ENCODE measurements around the gene CCDC38.
"Not testable (repeated sequence)": the region's sequence is repeated elsewhere in the genome, so short reads cannot be mapped to it uniquely, and the experiment has no call there.

Gene CCDC38

DNA sequence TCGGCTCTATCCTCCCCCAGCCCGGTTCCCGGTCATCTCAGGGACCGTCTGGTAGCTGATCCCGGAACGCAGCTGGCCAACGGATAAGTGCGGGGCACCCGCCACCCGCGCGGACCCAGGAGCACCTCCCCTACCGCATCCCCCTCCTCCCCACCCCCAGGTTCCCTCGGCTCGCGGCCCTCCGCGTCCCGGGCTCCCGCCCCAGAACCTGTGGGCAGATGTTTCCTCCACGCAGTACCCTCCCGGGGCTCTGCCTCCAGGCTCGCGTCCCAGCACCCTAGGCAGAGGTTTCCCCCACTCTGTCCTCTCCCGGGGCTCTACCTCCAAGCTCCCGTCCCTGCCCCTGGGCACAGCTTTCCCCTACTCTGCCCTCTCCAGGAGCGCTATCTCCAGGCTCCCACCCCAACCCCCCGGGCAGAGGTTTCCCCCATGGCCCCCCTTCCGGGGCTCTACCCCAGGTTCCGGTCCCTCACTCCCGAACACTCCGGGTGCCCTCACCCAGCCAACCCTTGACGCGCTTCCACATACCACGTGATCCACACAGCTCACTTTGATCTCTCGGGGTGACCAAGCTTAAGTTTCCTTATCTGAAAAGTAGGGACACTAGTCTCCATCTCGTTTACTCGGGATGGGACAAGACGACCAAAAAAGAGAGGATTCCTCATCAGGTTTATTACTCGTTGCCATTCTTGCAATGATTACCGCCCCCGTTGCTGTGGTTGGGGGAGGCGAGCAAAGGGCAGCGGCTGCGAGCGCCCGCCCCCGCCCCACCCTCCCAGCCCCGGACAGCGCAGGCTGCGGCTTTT lies at the start of gene CCDC38:
TSS of gene CCDC38 (minus strand) at position 91 of the 806 bp plus-strand sequence. CDS start 6,105 bp downstream, outside the sequence.
- DNase-seq = no peak

DNA sequence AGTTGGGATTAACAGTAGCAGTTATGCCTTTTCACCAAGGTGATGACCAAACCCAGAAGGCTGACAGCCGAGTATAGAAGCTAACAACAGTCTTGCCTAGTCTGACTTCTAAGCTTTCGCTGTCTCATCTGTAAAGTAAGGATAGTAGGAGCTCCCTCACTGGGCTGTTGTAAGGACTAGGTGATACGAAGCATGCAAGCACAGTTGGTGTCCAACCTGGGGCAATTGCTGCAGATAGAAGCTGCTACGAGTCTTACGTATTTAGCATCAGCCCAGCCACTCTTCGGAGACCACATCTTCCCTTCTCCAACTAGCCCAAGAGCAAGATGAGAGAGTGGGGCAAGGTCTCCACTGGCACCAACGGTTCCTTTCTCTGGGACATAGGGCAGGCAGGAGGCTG lies 47.7 kb upstream of the CCDC38 start:
- DNase-seq = no peak

- DNase-seq = no peak
These were observed 47.2 kb upstream of the CCDC38 start for GRCh38 chr12:95989504-95990123.

GRCh38 chr12:95988506-95989275 lies 46.3 kb upstream of the CCDC38 start:
- no peak for DNase-seq

DNA sequence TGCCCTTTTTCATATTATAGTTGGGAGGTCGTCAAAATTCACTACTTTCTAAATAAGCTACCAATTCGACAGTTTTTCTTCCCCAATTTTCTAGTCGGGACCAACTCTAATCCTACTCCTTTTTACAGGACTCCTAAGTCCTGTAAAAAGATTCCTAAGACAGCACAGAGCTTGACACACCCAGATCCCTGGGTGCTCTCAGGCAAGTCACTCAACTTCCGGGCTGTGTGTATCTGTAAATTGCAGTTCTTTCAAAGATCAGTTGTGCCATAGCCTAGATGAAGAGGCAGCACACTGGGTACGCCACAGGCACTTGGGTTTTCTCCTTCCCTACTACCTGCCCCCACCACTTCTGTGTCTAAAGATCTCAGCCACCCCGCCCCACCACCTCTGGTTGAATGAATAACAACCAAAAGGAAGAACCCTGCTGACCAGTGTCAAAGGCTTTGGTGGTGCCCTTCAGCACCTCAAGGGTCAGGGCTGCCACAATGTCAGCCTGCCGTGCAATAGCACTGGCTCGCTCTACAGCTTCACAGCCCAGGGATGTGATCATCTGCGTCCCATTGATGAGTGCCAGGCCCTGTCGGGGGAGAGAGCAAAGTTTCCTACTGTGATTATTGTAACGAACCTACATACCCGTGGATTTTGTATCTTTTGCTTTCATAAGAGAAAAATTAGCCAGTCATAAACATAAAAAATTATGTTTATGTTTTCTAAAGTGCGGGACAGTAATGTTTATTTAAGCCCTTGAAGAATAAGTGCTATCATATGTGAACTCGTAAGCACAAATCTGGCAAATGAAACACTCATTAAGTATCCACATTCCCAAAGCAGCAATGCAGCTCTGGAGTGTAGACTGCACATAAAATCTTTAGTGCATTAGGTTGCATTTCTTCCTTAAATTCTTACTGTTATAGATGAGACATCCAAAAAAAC lies 44.5 kb upstream of the CCDC38 start:
- no peak for DNase-seq

- DNase-seq = no peak
These were observed 42.3 kb upstream of the CCDC38 start for GRCh38 chr12:95984682-95985081.

GRCh38 chr12:95982602-95983001 lies 40.2 kb upstream of the CCDC38 start:
- no peak for DNase-seq

GRCh38 chr12:95980437-95980836 lies 38.0 kb upstream of the CCDC38 start:
- no peak for DNase-seq

- DNase-seq = no peak
These were observed 36.4 kb upstream of the CCDC38 start for GRCh38 chr12:95978774-95979173.

GRCh38 chr12:95978351-95978750 lies 35.9 kb upstream of the CCDC38 start:
- no peak for DNase-seq

DNA sequence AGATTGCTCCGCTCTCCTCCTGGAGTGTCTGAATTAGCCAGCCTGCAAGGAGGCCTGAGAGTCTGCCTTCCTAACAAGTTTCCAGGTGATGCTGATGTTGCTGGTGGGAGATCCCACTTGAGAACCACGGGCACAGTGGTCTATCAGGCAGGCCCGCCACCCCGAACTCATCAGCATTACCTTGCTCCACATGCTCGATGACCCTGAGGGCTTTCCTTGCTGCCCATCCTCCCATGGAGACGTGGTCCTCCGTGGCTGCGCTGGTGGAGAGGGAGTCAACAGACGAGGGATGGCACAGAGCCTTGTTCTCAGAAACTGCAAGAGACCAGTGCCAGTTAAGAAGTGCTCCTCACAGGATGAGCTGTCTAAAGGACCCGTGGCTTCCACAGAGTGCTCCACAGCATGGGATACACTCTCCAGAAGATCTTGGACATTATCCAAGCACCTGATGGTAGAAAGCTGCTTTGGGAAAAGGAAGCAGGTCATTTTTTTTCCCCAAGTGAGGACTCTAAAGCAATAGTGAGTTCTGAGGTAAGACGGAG lies 35.4 kb upstream of the CCDC38 start:
- no peak for DNase-seq

DNA sequence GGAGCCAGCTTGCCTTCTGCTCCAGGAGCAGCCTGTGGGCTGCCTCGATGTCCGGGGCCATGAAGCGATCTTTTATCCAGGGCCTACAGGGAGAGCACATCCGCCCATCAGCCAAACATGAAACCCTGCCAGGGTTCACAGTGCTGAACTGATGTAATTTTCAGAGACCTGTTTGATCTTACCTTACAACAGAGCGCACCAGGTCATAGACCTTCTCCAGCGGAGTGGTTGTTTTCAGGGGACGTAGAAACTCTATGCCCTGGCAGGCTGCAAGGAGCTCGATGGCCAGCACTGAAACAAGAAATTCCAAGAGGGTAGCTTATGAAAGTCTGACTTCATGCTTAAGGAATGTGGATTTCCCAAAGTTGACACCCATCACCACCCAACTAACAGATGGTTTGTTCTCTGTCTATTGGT lies 34.0 kb upstream of the CCDC38 start:
- DNase-seq = no peak

DNA sequence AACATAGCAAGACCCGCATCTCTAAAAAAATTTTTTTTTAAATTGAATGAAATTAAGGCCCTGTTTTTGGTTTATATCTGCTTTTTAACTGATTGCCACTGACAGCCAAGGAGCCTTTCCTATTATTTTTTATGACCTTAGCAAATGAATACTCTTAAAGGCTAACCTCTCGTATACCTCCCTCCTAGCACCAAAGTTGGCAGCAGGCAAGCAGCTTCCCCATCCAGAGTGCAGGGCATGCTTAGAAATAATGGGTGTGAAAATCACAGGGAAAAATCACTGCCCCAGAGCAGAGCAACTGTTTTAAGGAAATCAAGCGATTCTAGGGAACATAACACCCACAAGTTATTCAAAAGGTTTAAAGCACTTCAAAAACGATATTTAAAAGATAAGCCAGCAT lies 33.1 kb upstream of the CCDC38 start:
- DNase-seq = no peak

DNA sequence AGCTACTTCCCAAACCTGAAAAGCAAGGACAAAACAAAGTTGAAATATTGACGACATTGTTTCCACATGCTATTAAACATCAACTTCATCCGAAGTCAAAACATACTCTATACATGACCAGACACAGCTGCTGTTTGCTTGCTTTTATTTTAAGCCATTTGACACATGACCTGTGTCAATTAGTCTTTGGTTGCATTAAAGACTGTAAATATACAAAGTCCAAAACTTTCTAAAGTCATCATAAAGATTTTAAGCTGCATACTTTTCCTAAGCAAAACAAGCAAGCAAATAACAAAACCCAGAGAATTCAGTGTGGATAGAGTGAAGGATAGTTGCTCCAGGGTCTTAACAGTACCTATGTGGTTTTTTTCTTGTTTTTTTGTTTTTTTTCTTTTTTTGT lies 31.9 kb upstream of the CCDC38 start:
- no peak for DNase-seq

GRCh38 chr12:95972832-95973456 lies 30.5 kb upstream of the CCDC38 start:
- DNase-seq = no peak

DNA sequence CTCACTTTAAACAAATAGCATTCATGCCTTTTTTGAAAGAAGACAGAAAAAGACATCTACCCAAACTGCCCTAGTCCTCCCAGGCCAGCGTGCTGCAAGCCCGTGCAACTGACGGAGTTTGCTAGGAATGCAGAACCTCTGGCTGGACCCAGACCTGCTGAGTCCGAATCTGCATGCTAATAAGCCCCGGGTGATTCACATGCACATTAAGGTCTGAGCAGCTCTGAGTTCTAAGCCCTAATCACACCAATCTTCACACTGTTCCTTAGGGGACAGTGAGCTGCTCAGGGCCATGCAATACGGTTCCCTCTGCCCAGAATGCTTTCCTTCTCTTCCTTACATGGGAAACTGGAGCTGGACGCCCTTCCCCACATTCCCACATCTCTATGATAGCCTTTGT lies 28.5 kb upstream of the CCDC38 start:
- DNase-seq = no peak

GRCh38 chr12:95969116-95969515 lies 26.7 kb upstream of the CCDC38 start:
- not testable (repeated sequence) for DNase-seq

DNA sequence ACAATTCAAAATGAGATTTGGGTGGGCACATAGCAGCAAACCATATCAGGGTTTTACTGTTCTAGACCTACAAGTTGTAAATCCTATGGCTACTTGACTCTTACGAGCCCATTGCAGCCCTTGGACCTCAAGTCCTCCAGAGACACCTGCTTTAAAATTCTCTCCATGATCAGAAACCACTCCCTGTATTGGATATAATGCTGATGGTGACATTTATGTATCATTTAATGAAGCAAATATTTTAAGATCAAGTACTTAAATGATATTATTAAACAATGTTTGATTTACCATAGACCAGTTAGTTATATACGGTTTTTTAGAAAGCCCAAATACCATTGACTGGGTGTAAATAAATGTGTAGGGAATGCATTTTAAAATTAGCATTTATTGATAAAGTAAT lies 24.9 kb upstream of the CCDC38 start:
- DNase-seq = no peak

GRCh38 chr12:95966287-95966870 lies 24.0 kb upstream of the CCDC38 start:
- no peak for DNase-seq

DNA sequence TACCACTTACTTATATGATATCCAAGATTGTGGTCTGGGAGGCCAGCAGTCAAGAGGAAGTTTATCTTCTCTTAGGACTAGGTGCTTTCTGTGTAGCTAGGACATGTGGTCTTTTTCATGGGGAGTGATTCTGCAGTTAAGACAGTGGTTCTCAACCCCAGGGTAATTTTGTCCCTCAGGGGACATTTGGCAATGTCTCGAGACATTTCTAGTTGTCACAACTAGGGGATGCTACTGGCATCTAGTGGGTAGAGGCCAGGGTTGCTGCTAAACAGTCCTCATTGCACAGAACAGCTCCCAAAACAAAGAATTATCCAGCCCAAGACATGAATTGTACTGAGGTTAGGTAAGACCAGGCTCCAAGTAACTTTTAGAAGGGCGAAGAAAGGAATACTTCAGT lies 20.7 kb upstream of the CCDC38 start:
- DNase-seq = no peak

DNA sequence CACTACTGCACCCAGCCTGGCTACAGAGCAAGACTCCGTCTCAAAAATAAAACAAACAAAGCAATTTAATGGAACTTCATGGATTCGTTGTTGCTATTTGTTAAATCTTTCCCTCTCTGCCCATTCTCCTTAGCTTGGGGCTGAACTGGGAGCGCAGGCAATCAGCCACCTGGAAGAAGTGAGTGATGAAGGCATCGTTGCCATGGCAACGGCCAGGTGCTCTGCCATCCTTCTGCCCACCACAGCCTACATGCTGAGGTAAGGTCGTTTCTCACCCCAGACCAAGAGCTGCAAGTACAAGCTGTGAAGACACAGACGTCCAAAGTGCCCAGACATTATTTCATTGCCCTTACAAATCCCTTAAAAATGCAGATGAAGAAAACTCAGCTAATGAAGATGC lies 19.8 kb upstream of the CCDC38 start:
- DNase-seq = no peak

All from cortex of kidney (tissue), 1 donor.